GM18909 (cell line): ENCODE results near the gene RBFOX2.
"Not testable (repeated sequence)": the region's sequence is repeated elsewhere in the genome, so short reads cannot be mapped to it uniquely, and the experiment has no call there.

Source experiments
- ATAC-seq: cut with Tn5 transposase; IDR thresholded peaks from one replicate; pipeline ENCODE4 v1.9.1; 2021; ENCODE audit warnings: mild to moderate bottlenecking; ENCODE audit not compliant: unreplicated experiment, poor library complexity

The RBFOX2 gene

GRCh38 chr22:36010882-36011281 is 17.7 kb downstream of the RBFOX2 start:
- no peak for ATAC-seq

- ATAC-seq = no peak
Observed at GRCh38 chr22:36010090-36010489, 18.5 kb downstream of the RBFOX2 start.

GRCh38 chr22:36009085-36009484 is 19.5 kb downstream of the RBFOX2 start:
- no peak for ATAC-seq

GRCh38 chr22:36008565-36008964 is 20.1 kb downstream of the RBFOX2 start:
- ATAC-seq = no peak

- ATAC-seq = no peak
Observed at GRCh38 chr22:36008131-36008530, 20.5 kb downstream of the RBFOX2 start.

GRCh38 chr22:36003972-36004674 is 24.5 kb downstream of the RBFOX2 start:
- ATAC-seq = no peak

- no peak for ATAC-seq
Observed at GRCh38 chr22:36002718-36003260, 25.8 kb downstream of the RBFOX2 start.

- ATAC-seq = no peak
Observed at GRCh38 chr22:36002084-36002483, 26.5 kb downstream of the RBFOX2 start.

- ATAC-seq = no peak
Observed at GRCh38 chr22:35998748-35999147, 29.9 kb downstream of the RBFOX2 start.

GRCh38 chr22:35997438-35997837 is 31.2 kb downstream of the RBFOX2 start:
- no peak for ATAC-seq

- no peak for ATAC-seq
Observed at GRCh38 chr22:35996596-35996995, 32.0 kb downstream of the RBFOX2 start.

- ATAC-seq = no peak
Observed at GRCh38 chr22:35995772-35996171, 32.9 kb downstream of the RBFOX2 start.

- no peak for ATAC-seq
Observed at GRCh38 chr22:35995348-35995747, 33.3 kb downstream of the RBFOX2 start.

- not testable (repeated sequence) for ATAC-seq
Observed at GRCh38 chr22:35993727-35994126, 34.9 kb downstream of the RBFOX2 start.

- no peak for ATAC-seq
Observed at GRCh38 chr22:35993048-35993714, 35.4 kb downstream of the RBFOX2 start.

- no peak for ATAC-seq
Observed at GRCh38 chr22:35991168-35991567, 37.5 kb downstream of the RBFOX2 start.

GRCh38 chr22:35988030-35988429 is 40.6 kb downstream of the RBFOX2 start:
- no peak for ATAC-seq

- no peak for ATAC-seq
Observed at GRCh38 chr22:35987487-35987886, 41.1 kb downstream of the RBFOX2 start.

- ATAC-seq = no peak
Observed at GRCh38 chr22:35986088-35986487, 42.5 kb downstream of the RBFOX2 start.

- no peak for ATAC-seq
Observed at GRCh38 chr22:35985371-35985770, 43.3 kb downstream of the RBFOX2 start.
